ENCODE results near the gene PDPK1. TPM values are rescaled to one million over a fixed set of nuclear protein-coding genes. Genes with fewer than 3 reads are reported as not detected.
"Not testable (repeated sequence)": the region's sequence is repeated elsewhere in the genome, so short reads cannot be mapped to it uniquely, and the experiment has no call there.

PDPK1 gene
- total and polyA plus RNA-seq, 8 donors, result 36.5 to 64.8 (median 44.4) TPM

- Histone ChIP-seq H3K36me3 (peaks cover 0 to 3% of the 10 kb centered on the region in 2 donors), H3K27ac (peak overlapping the region; percentile 15 to 92), H3K4me3 (no peak overlapping the region), H3K4me1 (peaks cover 15 to 73% of the 10 kb centered on the region in 2 donors), H3K27me3 (no peaks in the 10 kb centered on the region), H3K9me3 (no peaks in the 10 kb centered on the region)
- ATAC-seq (no peak), DNase-seq (peak in 1 of 4 donors; percentile 65)
- intact Hi-C loops (cut with DNase I), result no loop called here
- TF ChIP-seq CTCF (IDR thresholded peaks at IDR 0.05), result no peak
Observed at GRCh38 chr16:2535625-2536013, 2.2 kb upstream of the PDPK1 start.

GRCh38 chr16:2539192-2539844 is 1.5 kb downstream of the PDPK1 start:
- peak in 1 of 4 donors; percentile 23 for DNase-seq
- H3K36me3 ChIP-seq; intact Hi-C loops (cut with DNase I); H3K27me3 ChIP-seq; ATAC-seq; H3K9me3 ChIP-seq: not testable (repeated sequence)
- H3K4me1 ChIP-seq, result peaks cover 13 to 60% of the 10 kb centered on the region in 2 donors
- peak overlapping the region in 1 of 2 donors; percentile 50 for H3K27ac ChIP-seq
- H3K4me3 ChIP-seq, result peak overlapping the region in 1 of 2 donors; percentile 60

- peak overlapping the region in 1 of 2 donors; percentile 60 for H3K4me3 ChIP-seq
- peak overlapping the region in 1 of 2 donors; percentile 50 for H3K27ac ChIP-seq
- peaks cover 0 to 11% of the 10 kb centered on the region in 2 donors for H3K36me3 ChIP-seq
- ATAC-seq; intact Hi-C loops (cut with DNase I); H3K9me3 ChIP-seq; H3K27me3 ChIP-seq: not testable (repeated sequence)
- DNase-seq, result peak in 1 of 4 donors; percentile 35
- H3K4me1 ChIP-seq, result peaks cover 13 to 55% of the 10 kb centered on the region in 2 donors
Observed at GRCh38 chr16:2539845-2540458, 2.1 kb downstream of the PDPK1 start.

GRCh38 chr16:2540912-2541311 is 3.1 kb downstream of the PDPK1 start:
- Histone ChIP-seq H3K36me3 (peaks cover 0 to 11% of the 10 kb centered on the region in 2 donors), H3K4me1 (peaks cover 13 to 47% of the 10 kb centered on the region in 2 donors), H3K27ac (peak overlapping the region in 1 of 2 donors; percentile 50)
- ATAC-seq; H3K9me3 ChIP-seq; H3K4me3 ChIP-seq; intact Hi-C loops (cut with DNase I); H3K27me3 ChIP-seq; DNase-seq: not testable (repeated sequence)

- Histone ChIP-seq H3K4me1 (peaks cover 13 to 47% of the 10 kb centered on the region in 2 donors), H3K27ac (peak overlapping the region in 1 of 2 donors; percentile 50), H3K36me3 (peaks cover 0 to 11% of the 10 kb centered on the region in 2 donors)
- ATAC-seq; H3K9me3 ChIP-seq; H3K27me3 ChIP-seq; intact Hi-C loops (cut with DNase I); H3K4me3 ChIP-seq: not testable (repeated sequence)
- DNase-seq, result peak in 1 of 4 donors; percentile 45
Observed at GRCh38 chr16:2541409-2541808, 3.6 kb downstream of the PDPK1 start.

GRCh38 chr16:2543771-2544170 is 6.0 kb downstream of the PDPK1 start:
- intact Hi-C loops (cut with DNase I); H3K9me3 ChIP-seq; H3K27ac ChIP-seq; H3K4me3 ChIP-seq; H3K27me3 ChIP-seq; ATAC-seq: not testable (repeated sequence)
- Histone ChIP-seq H3K4me1 (peaks cover 13 to 38% of the 10 kb centered on the region in 2 donors), H3K36me3 (peaks cover 0 to 11% of the 10 kb centered on the region in 2 donors)
- peak in 1 of 4 donors; percentile 31 for DNase-seq

- H3K4me1 ChIP-seq; H3K27ac ChIP-seq; intact Hi-C loops (cut with DNase I); H3K36me3 ChIP-seq; H3K27me3 ChIP-seq; H3K4me3 ChIP-seq; H3K9me3 ChIP-seq; DNase-seq: not testable (repeated sequence)
- ATAC-seq, result peak; percentile 71
Observed at GRCh38 chr16:2550283-2550878, 12.6 kb downstream of the PDPK1 start.

GRCh38 chr16:2551420-2551889 is 13.6 kb downstream of the PDPK1 start:
- H3K4me3 ChIP-seq; H3K4me1 ChIP-seq; H3K27ac ChIP-seq; intact Hi-C loops (cut with DNase I); H3K9me3 ChIP-seq; H3K36me3 ChIP-seq; H3K27me3 ChIP-seq: not testable (repeated sequence)
- ATAC-seq, result peak; percentile 72
- DNase-seq, result peak in 2 of 4 donors; percentile 8 to 43

GRCh38 chr16:2554709-2555425 is 17.0 kb downstream of the PDPK1 start:
- H3K9me3 ChIP-seq; H3K27me3 ChIP-seq; H3K27ac ChIP-seq; H3K4me1 ChIP-seq; DNase-seq; intact Hi-C loops (cut with DNase I); H3K36me3 ChIP-seq; H3K4me3 ChIP-seq: not testable (repeated sequence)
- ATAC-seq, result peak; percentile 8

GRCh38 chr16:2557150-2557549 is 19.3 kb downstream of the PDPK1 start:
- DNase-seq; ATAC-seq; H3K4me3 ChIP-seq; H3K4me1 ChIP-seq; H3K9me3 ChIP-seq; H3K27ac ChIP-seq; H3K36me3 ChIP-seq; H3K27me3 ChIP-seq; intact Hi-C loops (cut with DNase I): not testable (repeated sequence)

- H3K27me3 ChIP-seq; intact Hi-C loops (cut with DNase I); H3K4me3 ChIP-seq; DNase-seq; H3K9me3 ChIP-seq; H3K4me1 ChIP-seq; H3K36me3 ChIP-seq: not testable (repeated sequence)
- ATAC-seq, result peak; percentile 67
- H3K27ac ChIP-seq, result peak overlapping the region in 1 of 2 donors; percentile 50
Observed at GRCh38 chr16:2560131-2560797, 22.4 kb downstream of the PDPK1 start.

Measured in left lung (tissue), 10 donors.